RPMI7951 (cell line): ENCODE results near the gene SPG21. TPM values are rescaled to one million over a fixed set of nuclear protein-coding genes. Genes with fewer than 3 reads are reported as not detected.

ENCODE experiments used
- DNase-seq: peaks from one replicate; pipeline ENCODE4 v3.0.0-alpha.2; 2012; ENCODE audit warnings: low read depth
- total RNA-seq: library from RNA; depleted of rRNA; stranded (reverse); fragments of >200 nt; shearing (Covaris generic); gene quantifications from 2 replicates; pipeline ENCODE4 v1.2.3, GENCODE V29; 2014; rRNA removed

SPG21 gene
- total RNA-seq, 1 experiment from 2014 or later, result 94.9 TPM

DNA sequence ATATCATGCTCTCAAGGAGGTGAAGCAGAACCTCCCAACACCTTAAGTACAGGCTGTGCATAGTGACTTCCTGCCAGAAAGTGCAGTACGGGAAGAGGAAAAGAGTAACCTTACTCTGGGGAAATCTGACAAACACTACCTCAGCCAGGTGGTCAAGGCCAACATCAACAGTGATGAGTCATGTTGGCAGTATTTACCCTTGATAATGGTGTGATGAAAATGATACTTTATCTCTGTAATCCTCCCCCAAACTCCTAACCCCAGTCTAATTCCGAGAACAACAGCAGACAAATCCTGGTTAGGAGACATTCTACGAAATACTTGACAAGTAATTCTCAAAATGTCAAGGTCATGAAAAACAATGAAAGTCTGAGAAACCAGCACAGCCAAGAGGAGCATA, 51.5 kb downstream of the SPG21 start:
- no peak for DNase-seq

DNA sequence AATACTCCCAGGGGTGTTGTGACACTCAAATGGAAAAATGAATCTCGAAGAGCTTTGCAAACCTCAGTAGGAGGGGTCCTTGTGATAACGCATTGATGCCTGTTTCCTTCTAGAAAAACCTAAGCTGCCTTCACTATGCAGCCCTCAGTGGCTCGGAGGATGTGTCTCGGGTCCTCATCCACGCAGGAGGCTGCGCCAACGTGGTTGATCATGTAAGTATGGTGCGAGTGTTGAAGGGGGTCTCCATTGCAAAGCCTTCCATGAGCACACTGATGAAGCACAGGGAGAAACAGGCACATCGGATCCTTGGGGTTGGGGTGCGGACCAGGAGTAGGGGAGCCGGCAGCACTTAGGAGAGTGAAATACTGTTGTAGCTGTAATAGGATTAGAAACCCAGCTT, 55.7 kb downstream of the SPG21 start:
- no peak for DNase-seq

DNA sequence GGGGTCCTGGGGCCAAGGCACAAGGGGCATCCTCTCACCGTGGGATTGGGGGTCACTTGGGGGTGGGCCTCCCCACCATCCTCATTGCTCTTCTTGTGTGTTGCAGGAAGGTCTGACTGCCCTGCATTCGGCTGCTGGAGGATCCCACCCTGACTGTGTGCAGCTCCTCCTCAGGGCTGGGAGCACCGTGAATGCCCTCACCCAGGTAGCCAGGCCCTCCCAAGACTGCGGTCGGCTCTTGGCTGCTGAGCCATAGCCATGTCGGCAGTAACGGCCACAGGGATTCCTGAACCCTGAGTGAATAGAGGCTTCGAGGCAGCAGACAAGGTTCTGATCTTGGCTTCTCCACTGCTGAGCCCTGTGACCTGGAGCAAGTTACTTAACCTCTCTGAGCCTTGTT, 58.3 kb downstream of the SPG21 start:
- no peak for DNase-seq

DNA sequence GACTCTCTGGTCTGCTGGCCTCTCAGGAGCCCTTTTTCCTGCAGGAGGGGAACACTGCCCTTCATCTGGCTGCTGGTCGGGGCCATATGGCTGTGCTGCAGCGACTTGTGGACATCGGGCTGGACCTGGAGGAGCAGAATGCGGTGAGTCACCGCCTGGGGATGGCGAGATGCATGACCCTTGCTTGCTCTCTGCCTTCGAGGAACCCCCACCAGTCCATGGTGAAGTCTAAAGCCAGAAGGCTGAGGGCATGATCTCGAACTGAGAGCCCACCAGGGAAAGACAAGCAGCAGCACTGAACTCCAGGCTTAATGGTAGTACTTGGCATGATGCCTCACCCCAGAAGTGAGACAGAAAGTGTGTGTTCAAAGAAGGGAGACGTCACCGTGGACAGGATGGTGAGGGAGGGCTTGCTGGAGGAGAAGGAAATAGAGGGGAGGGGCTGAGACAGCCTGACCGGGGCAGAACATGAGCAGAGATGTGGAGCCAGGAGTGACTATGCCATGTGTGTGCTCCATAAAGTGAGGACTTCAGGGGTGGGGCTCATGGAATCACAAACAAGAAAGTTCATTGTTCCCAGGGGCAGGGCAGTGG, 58.8 kb downstream of the SPG21 start:
- peak; percentile 79 for DNase-seq

DNA sequence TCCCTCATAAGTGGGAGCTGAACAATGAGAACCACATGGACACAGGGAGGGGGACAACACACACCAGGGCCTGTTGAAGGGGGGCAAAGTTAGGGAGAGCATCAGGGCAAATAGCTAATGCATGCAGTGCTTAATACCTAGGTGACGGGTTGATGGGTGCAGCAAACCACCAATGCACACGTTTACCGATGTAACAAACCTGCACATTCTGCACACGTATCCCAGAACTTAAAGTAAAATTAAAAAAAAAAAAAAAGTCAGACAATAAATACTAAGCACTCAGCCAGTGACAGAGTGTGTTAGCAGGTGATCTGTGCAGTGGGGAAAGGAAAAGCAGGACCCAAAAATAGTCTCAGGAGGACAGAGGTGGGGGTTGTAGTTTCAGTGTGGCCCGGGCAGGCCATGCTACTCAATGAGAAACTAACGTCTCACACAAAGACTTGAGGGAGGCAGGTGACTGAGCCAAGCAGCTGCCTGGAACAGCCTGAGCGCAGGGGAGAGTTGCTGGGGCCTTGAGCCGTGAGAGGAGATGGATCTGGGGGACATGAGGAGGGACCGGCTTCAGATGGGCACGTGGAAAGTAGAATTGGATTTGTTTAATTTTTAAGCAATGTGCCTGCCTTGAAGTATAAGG, 59.6 kb downstream of the SPG21 start:
- DNase-seq, result no peak

DNA sequence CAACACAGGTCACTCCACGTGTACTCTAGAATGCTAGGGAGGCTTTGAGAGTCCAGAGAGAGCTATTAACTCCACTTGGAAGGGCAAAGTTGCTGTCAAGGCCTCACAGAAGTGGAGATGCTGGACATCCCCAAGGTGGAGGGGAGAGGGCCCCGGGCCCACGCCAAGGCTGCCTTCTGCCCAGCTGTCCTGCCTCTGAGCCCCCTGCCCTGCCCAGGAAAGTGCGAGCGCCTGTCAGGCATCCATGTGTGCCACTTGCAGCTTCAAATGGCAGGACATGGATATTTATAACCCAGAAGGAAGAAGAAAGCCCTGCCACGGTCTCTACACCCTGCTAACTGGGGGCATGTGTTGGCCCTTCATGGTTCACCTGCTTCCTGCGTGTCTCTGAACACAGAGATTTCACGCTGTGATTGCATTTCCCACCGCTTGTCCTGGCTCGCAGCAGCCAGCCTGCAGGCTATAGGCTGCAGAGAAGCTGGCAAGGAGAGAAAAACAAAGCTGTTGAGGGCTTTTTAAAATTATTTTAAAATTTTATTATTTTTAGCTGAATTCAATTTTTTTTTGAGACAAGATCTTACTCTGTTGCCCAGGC, 61.0 kb downstream of the SPG21 start:
- DNase-seq, result no peak

DNA sequence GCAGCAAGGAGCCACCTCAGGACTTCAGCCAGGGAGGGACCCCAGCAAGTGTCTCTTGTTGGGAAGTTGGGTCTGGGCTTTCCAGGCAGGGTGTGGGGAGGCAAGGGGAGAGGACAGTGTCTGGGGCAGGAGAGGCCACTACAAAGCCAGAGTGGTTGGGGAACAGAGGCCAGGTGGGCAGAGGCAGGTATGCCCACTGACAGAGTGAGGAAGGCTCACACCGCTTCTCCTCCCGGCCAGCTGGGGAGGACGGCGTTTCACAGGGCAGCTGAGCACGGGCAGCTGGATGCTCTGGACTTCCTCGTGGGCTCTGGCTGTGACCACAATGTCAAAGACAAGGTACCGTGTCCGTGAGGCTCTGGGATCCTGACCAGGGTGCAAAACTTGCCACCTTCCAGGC, 63.1 kb downstream of the SPG21 start:
- no peak for DNase-seq

DNA sequence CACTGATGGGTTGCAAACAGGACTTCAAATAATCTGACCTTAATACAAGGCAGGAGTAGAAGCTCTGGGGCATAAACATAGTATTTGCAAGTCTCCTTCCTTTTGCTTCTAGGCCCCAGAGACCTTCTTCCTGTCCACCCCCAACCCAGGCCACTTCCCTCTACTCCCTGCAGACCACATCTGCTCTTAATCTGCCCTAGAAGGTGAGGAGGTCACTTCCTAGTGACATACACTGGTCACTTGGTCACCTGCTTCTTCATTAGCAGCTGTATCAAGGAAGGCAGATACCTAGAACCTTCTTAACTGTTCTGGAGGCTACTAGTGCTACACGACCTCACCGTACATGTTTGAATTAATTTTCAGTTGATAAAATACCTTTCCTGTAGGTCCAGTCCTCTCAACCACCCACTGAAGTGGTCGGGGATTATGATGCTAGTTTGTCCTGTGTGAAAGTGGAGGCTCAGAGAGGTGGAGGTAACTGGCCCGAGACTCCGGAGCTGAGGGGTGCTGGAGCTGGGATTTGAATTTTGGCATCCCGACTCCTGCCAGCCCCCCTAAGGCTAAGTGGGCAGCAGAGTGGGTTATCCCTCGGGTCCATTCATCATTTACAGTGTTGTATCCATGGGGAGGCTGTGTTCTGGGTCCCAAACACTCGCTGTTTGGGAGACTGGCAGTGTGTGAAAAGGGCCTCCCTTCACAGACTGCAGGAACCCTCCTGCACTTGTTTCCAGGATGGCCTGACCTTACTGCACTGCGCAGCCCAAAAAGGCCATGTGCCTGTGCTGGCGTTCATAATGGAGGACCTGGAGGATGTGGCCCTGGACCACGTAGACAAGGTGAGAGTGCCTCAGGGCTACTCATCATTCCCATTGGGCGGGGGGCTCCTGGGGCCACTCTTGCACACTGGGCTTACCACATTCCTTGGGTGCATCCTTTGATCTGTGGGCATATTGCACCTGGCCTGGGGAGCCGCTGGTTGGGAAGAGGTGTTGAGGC, 64.1 kb downstream of the SPG21 start:
- DNase-seq, result no peak

DNA sequence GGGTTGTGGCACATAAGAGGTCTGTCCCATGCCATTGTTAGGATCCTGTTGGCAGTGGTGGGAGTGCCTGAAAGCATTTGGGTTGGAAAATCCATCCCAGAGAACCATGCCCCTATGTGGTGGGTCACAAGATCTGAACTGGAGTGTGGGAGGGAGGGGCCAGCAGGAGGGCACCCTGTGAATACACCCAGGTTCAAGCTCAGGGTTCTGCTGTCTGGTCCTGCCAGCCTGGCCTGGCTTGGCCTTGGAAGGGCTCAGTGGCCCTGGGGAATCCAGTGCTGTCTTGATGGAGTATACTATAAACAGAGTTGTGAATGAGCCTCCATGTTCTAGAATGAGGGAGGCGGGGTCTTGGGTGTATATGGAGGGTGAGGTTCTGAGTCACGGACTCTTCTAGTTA, 66.2 kb downstream of the SPG21 start:
- DNase-seq, result no peak

DNA sequence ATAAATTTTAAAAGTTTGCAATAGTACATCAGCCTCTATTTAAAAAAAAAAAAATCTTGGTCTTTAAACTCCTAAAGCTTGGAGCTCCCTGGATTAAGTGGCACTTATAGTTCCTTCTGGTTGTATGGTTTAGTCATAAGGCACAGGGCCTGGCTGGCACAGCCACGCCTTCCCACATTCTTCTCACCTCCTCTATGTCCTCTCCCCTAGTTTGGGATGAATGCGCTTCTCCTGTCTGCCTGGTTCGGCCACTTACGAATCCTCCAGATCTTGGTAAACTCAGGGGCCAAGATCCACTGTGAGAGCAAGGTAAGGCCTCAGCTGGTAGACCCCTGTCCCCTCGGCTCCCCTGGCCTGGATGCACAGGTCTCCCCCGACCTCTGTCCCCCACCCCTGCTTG, 68.0 kb downstream of the SPG21 start:
- no peak for DNase-seq

DNA sequence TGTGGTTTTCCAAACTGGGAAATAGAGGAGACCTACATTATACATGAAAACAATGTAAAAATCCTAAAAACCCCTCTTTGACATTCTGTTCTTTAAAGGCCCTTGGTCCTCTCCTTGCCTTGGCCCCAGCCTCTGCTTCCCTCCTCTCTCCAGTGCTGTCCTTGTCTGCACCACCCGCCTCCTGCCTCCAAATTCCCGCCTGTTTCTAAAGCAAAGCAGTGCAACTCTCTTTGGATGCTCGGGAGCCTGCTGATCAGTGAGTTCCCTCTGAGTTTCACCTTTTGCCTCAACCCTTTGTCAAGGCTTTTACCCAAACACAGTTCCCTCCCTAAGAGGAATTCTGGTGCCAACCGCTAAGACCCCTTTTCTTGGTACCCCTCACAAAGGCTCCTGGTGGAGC, 70.0 kb downstream of the SPG21 start:
- no peak for DNase-seq

DNA sequence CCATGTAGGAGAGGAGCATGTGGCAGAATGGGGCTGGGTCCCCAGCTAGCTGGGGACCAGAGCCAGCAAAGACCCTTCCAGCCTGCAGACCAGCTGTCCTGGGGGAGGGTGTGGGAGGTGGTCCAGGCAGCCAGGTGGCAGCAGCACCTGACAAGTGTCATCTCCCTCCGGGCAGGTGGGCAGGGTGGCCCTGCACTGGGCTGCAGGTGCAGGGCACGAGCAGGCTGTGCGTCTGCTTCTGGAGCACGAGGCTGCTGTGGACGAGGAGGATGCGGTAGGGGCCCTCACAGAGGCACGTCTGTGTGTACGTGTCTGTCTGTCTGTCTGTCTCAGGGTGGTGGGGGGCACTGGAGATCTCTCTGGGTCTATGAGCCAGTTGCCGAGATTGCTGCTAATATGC, 72.5 kb downstream of the SPG21 start:
- DNase-seq, result no peak

DNA sequence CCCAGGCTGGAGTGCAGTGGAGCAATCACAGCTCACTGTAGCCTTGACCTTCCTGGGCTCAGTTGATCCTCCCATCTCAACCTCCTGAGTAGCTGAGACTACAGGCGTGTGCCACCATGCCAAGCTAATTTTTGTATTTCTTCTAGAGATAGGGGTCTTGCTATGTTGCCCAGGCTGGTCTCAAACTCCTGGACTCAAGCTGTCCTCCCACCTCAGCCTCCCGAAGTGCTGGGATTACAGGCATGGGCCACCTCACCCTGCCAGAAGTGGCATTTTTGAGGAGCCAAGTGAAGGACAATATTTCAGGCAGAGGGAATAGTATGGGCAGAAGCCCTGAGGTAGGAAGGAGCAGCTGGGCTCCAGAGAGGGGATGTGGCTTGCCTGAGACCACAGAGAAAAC, 73.3 kb downstream of the SPG21 start:
- no peak for DNase-seq

DNA sequence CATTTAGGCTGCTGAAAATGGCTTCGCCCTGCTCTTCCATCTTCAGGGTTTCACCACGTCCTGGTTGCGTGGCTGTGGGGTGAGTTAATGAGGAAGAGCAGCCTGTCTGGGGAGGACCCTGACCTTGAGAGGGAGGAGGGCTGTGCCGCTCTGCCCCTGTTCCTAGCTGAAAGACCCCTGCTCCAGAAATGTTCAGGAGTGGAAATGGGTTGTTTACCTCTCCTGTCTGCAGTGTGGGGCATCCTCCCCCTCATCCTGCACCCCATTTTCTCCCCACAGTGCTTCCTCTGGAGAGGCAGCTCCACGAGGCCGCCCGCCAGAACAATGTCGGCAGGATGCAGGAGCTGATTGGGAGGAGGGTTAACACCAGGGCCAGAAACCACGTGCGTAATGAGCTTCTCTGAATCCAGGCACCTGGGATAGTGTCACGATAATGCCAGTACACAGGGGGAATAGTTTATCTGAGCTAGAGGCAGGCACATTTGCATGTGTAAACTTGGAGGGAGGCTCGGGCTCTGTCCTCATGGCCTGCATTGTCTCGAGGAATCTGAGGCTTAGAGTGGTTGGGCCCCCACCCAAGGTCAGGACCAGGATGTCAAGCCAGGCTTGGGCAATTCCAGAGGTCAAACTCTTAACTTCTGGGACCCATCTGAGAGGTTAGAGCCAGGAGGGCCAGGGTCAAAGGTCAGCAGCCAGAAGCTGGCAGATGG, 74.0 kb downstream of the SPG21 start:
- DNase-seq, result no peak

Other genes starting within 250 kb of the SPG21 start
- gene RBPMS2, start 214.3 kb downstream of the SPG21 start, total RNA-seq, result not detected in 2 replicates
- gene PIF1, start 164.3 kb downstream of the SPG21 start, total RNA-seq, result 13.8 and 19.5 TPM in 2 replicates
- 18.5 and 22.3 TPM in 2 replicates for gene PLEKHO2, start 148.0 kb downstream of the SPG21 start, total RNA-seq
- gene ANKDD1A, start 78.0 kb downstream of the SPG21 start, total RNA-seq, result 8.1 and 8.5 TPM in 2 replicates
- 23.8 and 27.9 TPM in 2 replicates for gene MTFMT, start 39.7 kb upstream of the SPG21 start, total RNA-seq
- gene SLC51B, start 55.5 kb upstream of the SPG21 start, total RNA-seq, result not detected in 2 replicates
- 0.39 and 0.48 TPM in 2 replicates for gene RASL12, start 78.1 kb upstream of the SPG21 start, total RNA-seq
- not detected in 2 replicates for gene KBTBD13, start 86.8 kb upstream of the SPG21 start, total RNA-seq
- gene UBAP1L, start 125.3 kb upstream of the SPG21 start, total RNA-seq, result 0.12 and 0.39 TPM in 2 replicates
- gene PDCD7, start 143.9 kb upstream of the SPG21 start, total RNA-seq, result 15.1 and 19.1 TPM in 2 replicates
- 24.9 and 26.9 TPM in 2 replicates for gene CLPX, start 195.4 kb upstream of the SPG21 start, total RNA-seq
- 0.10 TPM in 1 of 2 replicates, not detected in the other for gene CILP, start 221.6 kb upstream of the SPG21 start, total RNA-seq